Naive thymus-derived CD8-positive, alpha-beta T cell (primary cell): ENCODE results near the gene NSUN6. TPM values are rescaled to one million over a fixed set of nuclear protein-coding genes. Genes with fewer than 3 reads are reported as not detected.
"Not testable (repeated sequence)": the region's sequence is repeated elsewhere in the genome, so short reads cannot be mapped to it uniquely, and the experiment has no call there.

ENCODE experiments used
- ATAC-seq, 2 donors: fragments of 150-1000 bp; cut with Tn5 transposase in 1 of 2; sonication (Bioruptor Pico), chemical (Tn5 transposase) in 1 of 2; 1 replicate in 1 of 2; 2 replicates in 1 of 2; pipeline ENCODE4 v1.10.0; 2021; ENCODE audit warnings: mild to moderate bottlenecking in 2 of 2, moderate library complexity in 2 of 2
- POLR2A ChIA-PET: fragments of 350-600 bp; sonication (Branson Sonifier 250); formaldehyde crosslinking; loops from one replicate; lab custom pipeline; 2021; ENCODE audit warnings: antibody characterized with exemption; lab: Charles Lee
- DNase-seq, 10 donors: peaks; one replicate each; pipeline versions ENCODE4 v3.0.0 to v3.0.0-alpha.2; 2020 to 2022
- H3K27ac Mint-ChIP-seq, 10 donors: one replicate each; pipeline ENCODE4 v1.8.0; 2020 to 2022; ENCODE audit warnings: mild to moderate bottlenecking in 10 of 10, mixed read lengths in 10 of 10, moderate library complexity in 4 of 10, inconsistent platforms in 1 of 10
- H3K27me3 Mint-ChIP-seq, 5 donors: one replicate each; pipeline ENCODE4 v1.8.0; 2021 to 2022; ENCODE audit warnings: mixed read lengths in 5 of 5
- H3K36me3 Mint-ChIP-seq, 3 donors: one replicate each; pipeline ENCODE4 v1.8.0; 2020 to 2022; ENCODE audit warnings: mixed read lengths in 3 of 3, mild to moderate bottlenecking in 2 of 3, inconsistent platforms in 1 of 3
- H3K4me1 Mint-ChIP-seq, 4 donors: one replicate each; pipeline ENCODE4 v1.8.0; 2021 to 2022; ENCODE audit warnings: mixed read lengths in 4 of 4
- H3K4me3 Mint-ChIP-seq, 10 donors: one replicate each; pipeline ENCODE4 v1.8.0; 2020 to 2022; ENCODE audit warnings: mild to moderate bottlenecking in 10 of 10, mixed read lengths in 10 of 10, moderate library complexity in 6 of 10, inconsistent platforms in 1 of 10
- H3K9me3 Mint-ChIP-seq, 9 donors: one replicate each; pipeline ENCODE4 v1.8.0; 2020 to 2022; ENCODE audit warnings: mixed read lengths in 9 of 9, mild to moderate bottlenecking in 3 of 9, inconsistent platforms in 1 of 9, moderate library complexity in 1 of 9
- polyA plus RNA-seq, 3 donors: library from polyadenylated mRNA; unstranded; fragments of 300-500 nt; fragmentation: Illumina TruSeq; gene quantifications; one replicate each; pipeline ENCODE4 v1.2.3, GENCODE V29; 2021
- total RNA-seq, 8 experiments: library from RNA in 2 of 8; stranded (reverse) in 2 of 8; gene quantifications; one replicate each; pipeline ENCODE4 v1.2.3 and lab custom pipeline; 2021 to 2026

Gene NSUN6
- total and polyA plus RNA-seq, 5 experiments from 2014 or later = 5.3 to 42.4 (median 10.8) TPM

DNA sequence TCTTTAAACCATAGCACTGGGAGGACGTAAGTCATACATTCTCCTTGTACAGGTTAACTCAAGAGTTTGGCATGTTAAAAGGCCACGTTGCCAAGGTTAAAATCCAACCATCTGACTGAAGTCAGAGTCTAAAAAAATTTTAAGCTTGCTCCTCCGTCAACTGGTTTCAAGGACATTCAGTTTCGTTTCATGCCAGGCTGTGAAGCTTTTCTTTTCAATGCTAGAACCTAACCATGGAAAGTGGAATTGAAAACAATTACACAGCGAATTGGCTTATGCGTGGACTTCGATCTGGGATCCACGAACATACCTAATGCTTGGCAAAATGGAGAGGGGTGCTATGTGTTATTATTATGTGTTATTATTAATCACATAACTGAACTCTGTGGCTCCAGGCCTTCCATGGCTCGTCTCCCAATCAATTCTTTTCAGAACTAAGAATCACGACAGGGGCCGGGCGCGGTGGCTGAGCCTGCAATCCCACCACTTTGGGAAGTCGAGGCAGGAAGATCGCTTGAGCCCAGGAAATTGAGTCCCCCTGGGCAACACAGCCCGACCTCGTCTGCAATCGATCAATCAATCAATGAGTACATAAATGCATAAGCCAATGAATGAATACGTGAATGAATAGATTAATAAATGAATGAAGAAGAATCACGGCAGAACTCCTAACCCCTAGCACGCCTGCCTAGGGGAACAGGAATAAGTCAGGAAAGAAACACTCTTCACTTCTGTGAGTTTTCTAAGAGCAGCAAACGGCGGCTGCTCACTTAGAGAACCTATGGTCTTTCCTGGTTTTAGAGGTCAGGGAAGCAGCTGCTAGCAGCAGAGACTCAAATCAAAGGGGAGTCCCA, 7.1 kb upstream of the NSUN6 start:
- H3K27me3 Mint-ChIP-seq = no peaks in the 10 kb centered on the region
- peaks cover 0 to 19% (median 6%) of the 10 kb centered on the region in 3 donors for H3K36me3 Mint-ChIP-seq
- H3K9me3 Mint-ChIP-seq = no peaks in the 10 kb centered on the region
- H3K27ac Mint-ChIP-seq = peak overlapping the region; percentile 95 to 99 (median 99)
- peaks cover 14 to 57% (median 40%) of the 10 kb centered on the region in 4 donors for H3K4me1 Mint-ChIP-seq
- POLR2A ChIA-PET = interaction anchor here (0.6 to 1.7 kb wide), 8 partner anchors 8 to 1015 kb away, joined by 3 to 12 read pairs (median 4); partner anchors contain the start of gene NSUN6
- DNase-seq = peak in 2 of 10 donors; percentile 15 to 16
- H3K4me3 Mint-ChIP-seq = peak overlapping the region; percentile 98 to 100 (median 99)
- ATAC-seq = peak in 1 of 2 donors; percentile 47

DNA sequence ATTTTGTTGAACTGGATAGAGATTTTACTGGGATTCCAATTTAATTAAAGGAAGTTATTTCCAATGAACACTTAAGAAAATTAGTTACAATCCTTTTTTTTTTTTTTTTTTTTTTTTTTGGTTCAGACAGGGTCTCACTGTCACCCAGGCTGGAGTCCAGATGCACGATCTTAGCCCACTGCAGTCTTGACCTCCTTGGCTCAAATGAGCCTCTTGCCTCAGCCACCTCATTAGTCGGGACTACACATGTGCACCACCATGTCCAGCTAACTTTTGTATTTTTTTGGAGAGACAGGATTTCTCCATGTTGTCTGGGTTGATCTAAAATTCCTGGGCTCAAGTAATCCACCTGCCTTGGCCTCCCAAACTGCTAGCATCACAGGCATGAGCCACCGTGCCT, 5.3 kb upstream of the NSUN6 start:
- no peaks in the 10 kb centered on the region for H3K27me3 Mint-ChIP-seq
- H3K4me1 Mint-ChIP-seq = peaks cover 12 to 46% (median 37%) of the 10 kb centered on the region in 4 donors
- peak overlapping the region in 1 of 10 donors; percentile 19 for H3K4me3 Mint-ChIP-seq
- POLR2A ChIA-PET = no interaction called here
- peaks cover 0 to 21% (median 7%) of the 10 kb centered on the region in 3 donors for H3K36me3 Mint-ChIP-seq
- ATAC-seq (no peak), DNase-seq (no peak)
- H3K27ac Mint-ChIP-seq = peak overlapping the region in 3 of 10 donors; percentile 12 to 74 (median 66)
- no peaks in the 10 kb centered on the region for H3K9me3 Mint-ChIP-seq

DNA sequence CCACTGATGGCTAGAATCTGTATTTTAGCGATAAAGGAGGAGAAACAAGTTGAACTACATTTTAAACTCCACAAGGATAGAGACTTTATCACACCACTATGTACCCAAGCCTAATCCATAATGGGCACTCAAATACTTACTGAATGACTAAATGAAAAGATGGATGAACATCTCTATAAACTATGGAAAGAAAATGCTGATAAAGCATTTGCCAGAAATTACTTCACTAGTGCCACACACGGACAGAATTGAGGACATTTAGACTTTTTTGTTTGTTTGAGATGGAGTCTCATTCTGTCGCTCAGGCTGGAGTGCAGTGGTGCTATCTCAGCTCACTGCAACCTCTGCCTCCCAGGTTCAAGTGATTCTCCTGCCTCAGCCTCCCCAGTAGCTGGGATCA, 1.7 kb upstream of the NSUN6 start:
- Mint-ChIP-seq H3K27ac (peak overlapping the region in 9 of 10 donors; percentile 9 to 99 (median 96)), H3K9me3 (no peaks in the 10 kb centered on the region), H3K4me3 (peak overlapping the region in 2 of 10 donors; percentile 96), H3K27me3 (peaks cover 0 to 2% (median 0%) of the 10 kb centered on the region in 5 donors), H3K36me3 (peaks cover 0 to 25% (median 11%) of the 10 kb centered on the region in 3 donors), H3K4me1 (peaks cover 9 to 51% (median 44%) of the 10 kb centered on the region in 4 donors)
- POLR2A ChIA-PET = interaction anchor here (0.7 kb wide), 1 partner anchor 1010 kb away, joined by 5 read pairs; no protein-coding TSS in a partner anchor
- DNase-seq (no peak), ATAC-seq (no peak)

DNA sequence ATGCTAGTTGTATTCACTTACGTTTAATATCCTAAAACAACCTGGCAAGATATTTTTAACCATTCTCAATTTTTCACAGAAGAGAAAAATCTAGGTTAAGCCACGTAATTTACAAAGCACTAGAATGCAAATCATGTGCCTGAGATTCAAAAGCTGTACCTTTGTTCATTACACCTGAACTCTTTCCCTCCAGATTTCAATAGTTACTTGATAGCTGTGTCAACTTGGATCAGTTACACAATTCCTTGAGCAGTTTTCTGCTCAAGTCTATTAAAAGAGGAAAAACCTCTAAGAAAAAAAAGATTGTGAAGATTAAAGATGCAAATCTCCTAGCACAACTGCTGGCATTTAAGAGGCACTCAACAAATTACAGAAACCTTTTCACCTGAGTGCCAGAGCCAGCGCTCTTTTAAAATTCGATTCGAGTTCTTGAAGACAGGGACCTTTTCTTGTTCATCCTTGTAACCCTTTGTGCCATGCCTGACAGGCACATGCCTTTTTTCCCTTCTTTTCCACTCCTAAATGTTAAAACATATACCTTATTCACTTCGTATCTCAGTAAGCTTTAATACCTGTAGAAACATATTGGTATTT, 886 bp downstream of the NSUN6 start:
- Mint-ChIP-seq H3K9me3 (no peaks in the 10 kb centered on the region), H3K27me3 (peaks cover 0 to 2% (median 0%) of the 10 kb centered on the region in 5 donors), H3K4me3 (peak overlapping the region; percentile 95 to 99 (median 97)), H3K4me1 (peaks cover 9 to 47% (median 41%) of the 10 kb centered on the region in 4 donors), H3K36me3 (peaks cover 0 to 36% (median 12%) of the 10 kb centered on the region in 3 donors), H3K27ac (peak overlapping the region; percentile 94 to 99 (median 96))
- peak in 1 of 10 donors; percentile 11 for DNase-seq
- POLR2A ChIA-PET = interaction anchor here (1.3 kb wide), 1 partner anchor 9 kb away, joined by 3 read pairs; the partner anchor contains the start of gene ARL5B
- no peak for ATAC-seq

DNA sequence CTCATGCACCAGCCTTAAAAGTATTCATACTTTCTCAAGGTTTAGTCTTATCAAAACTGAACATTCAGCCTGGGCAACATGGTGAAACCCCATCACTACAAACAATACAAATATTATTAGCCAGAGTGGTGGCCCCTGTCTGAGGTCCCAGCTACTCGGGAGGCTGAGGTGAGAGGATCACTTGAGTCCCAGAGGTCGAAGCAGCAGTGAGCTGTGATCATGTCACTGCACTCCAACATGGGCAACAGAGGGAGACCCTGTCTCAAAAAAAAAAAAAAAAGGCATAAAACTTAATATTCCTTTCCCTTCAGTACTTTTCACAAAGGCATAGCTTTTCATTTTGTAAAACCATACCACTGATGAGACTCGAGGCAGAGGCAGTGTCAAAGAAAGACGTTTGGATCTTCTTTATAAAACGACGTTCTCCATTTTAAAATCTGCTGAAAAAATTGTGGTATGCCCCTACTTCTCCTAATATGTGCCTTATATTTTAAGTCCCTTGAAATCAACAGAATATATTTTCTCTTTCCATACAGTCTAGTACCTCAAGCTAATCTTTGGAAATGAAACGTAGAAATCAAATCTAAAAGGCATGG, 1.9 kb downstream of the NSUN6 start:
- Mint-ChIP-seq H3K4me3 (peak overlapping the region; percentile 6 to 99 (median 96)), H3K36me3 (peaks cover 0 to 33% (median 15%) of the 10 kb centered on the region in 3 donors), H3K27me3 (peaks cover 0 to 2% (median 0%) of the 10 kb centered on the region in 5 donors), H3K4me1 (peaks cover 9 to 47% (median 41%) of the 10 kb centered on the region in 4 donors), H3K27ac (peak overlapping the region in 7 of 10 donors; percentile 6 to 96 (median 33)), H3K9me3 (no peaks in the 10 kb centered on the region)
- DNase-seq (no peak), ATAC-seq (no peak)
- POLR2A ChIA-PET = no interaction called here

DNA sequence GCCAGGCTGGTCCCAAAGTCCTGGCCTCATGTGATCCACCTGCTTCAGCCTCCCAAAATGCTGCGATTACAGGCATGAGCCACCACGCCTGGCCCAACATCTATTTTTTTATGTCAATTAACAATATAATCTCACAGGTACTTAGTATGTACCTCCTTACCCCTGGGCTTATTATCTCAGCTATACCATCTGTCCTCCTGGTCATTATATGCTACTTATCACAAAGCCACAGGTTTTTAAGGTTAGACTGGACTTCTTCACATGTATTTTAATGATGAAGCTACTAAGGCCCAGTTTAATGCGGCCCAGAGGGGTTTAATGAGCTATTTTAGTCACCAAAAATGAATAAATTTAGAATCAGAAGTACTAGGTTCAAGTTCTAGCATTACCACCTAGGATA, 3.4 kb downstream of the NSUN6 start:
- POLR2A ChIA-PET = no interaction called here
- peaks cover 0 to 32% (median 10%) of the 10 kb centered on the region in 3 donors for H3K36me3 Mint-ChIP-seq
- H3K27ac Mint-ChIP-seq = peak overlapping the region in 1 of 10 donors; percentile 1
- no peak for DNase-seq
- ATAC-seq = no peak
- H3K4me3 Mint-ChIP-seq = no peak overlapping the region
- H3K27me3 Mint-ChIP-seq = peaks cover 0 to 2% (median 0%) of the 10 kb centered on the region in 5 donors
- H3K9me3 Mint-ChIP-seq = no peaks in the 10 kb centered on the region
- H3K4me1 Mint-ChIP-seq = peaks cover 13 to 54% (median 47%) of the 10 kb centered on the region in 4 donors

DNA sequence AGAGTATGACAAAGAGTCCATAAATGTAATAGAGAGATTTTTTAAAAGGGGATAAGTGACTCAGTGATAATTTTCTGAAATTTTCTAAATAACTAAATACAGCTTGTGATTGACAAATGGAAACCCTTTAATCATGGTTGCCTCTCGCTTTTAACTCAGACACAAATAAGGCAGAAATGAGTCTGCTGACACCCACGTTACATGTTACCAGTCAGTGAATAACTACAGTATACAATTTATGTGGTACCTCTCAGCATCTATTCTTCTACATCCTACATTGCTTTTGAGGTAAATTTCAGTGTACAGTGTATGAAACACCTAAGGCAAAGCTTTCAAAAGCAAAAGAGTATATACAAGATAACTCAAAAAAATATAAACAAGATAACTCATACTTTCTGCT, 4.2 kb downstream of the NSUN6 start:
- H3K4me1 Mint-ChIP-seq = peaks cover 13 to 49% (median 43%) of the 10 kb centered on the region in 4 donors

DNA sequence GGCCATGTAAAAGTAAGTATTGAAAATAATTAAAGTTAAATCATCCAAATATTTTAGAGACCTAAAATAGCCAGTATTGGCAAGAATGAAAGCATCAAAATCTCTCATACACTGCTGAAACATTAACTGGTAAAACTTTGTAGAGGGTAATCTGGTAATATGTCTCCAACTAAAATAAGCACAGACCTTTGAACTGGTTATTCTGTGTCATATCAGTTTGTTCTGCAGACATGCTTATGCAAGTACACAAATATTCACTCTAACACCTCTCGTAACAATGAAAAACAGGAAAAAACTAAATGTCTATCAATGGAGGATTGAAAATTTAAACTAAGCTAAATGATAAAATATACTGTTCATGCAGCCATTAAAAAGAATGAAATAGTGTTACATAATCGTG, 11.7 kb downstream of the NSUN6 start:
- H3K9me3 Mint-ChIP-seq, ATAC-seq, H3K27me3 Mint-ChIP-seq, POLR2A ChIA-PET, DNase-seq, H3K4me3 Mint-ChIP-seq: not testable (repeated sequence)
- Mint-ChIP-seq H3K36me3 (peaks cover 0 to 62% (median 4%) of the 10 kb centered on the region in 3 donors), H3K4me1 (peaks cover 0 to 13% (median 4%) of the 10 kb centered on the region in 4 donors), H3K27ac (peak overlapping the region in 2 of 10 donors; percentile 14 to 15)

More for the DNA sequence above, 4.2 kb downstream of the NSUN6 start:
- POLR2A ChIA-PET = no interaction called here
- no peak for ATAC-seq
- Mint-ChIP-seq H3K27me3 (peaks cover 0 to 2% (median 0%) of the 10 kb centered on the region in 5 donors), H3K36me3 (peaks cover 0 to 33% (median 10%) of the 10 kb centered on the region in 3 donors), H3K4me3 (no peak overlapping the region), H3K9me3 (no peaks in the 10 kb centered on the region), H3K27ac (no peak overlapping the region)
- DNase-seq = no peak

DNA sequence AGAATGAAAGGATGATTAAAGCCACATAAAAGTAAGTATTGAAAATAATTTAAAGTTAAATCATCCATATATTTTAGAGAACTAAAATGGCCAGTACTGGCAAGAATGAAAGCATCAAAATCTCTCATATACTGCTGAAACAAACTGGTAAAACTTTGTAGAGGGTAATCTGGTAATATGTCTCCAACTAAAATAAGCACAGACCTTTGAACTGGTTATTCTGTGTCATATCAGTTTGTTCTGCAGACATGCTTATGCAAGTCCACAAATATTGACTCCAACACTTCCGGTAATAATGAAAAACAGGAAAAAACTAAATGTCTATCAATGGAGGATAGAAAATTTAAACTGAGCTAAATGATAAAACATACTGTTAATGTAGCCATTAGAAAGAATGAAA, 14.0 kb downstream of the NSUN6 start:
- peaks cover 0 to 56% (median 4%) of the 10 kb centered on the region in 3 donors for H3K36me3 Mint-ChIP-seq
- POLR2A ChIA-PET = interaction anchor here (0.7 kb wide), 1 partner anchor 26 kb away, joined by 3 read pairs; no protein-coding TSS in a partner anchor
- not testable (repeated sequence) for H3K27ac Mint-ChIP-seq, H3K4me3 Mint-ChIP-seq, H3K9me3 Mint-ChIP-seq, H3K27me3 Mint-ChIP-seq, H3K4me1 Mint-ChIP-seq, DNase-seq, ATAC-seq

DNA sequence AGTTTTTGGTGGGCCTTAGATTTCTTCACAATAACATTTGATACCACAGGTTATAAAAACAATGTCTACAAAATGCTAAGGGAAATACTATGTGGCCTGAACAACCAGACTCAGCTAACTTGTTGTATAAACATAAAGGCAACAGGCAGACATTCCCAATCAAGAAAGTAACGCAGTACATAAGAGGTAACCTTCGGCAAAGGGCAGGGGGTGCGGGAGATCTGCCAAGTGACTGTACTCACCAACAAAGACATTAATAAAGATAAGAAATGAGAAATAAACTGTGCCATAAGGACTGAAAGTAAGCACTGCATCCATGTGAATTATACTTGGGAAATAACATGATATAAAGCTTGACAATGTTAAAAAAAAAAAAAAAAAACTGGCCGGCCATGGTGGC, 15.4 kb downstream of the NSUN6 start:
- peaks cover 0 to 44% (median 4%) of the 10 kb centered on the region in 3 donors for H3K36me3 Mint-ChIP-seq
- H3K4me3 Mint-ChIP-seq = no peak overlapping the region
- POLR2A ChIA-PET = no interaction called here
- no peaks in the 10 kb centered on the region for H3K9me3 Mint-ChIP-seq
- H3K4me1 Mint-ChIP-seq = no peaks in the 10 kb centered on the region
- ATAC-seq (no peak), DNase-seq (no peak)
- no peak overlapping the region for H3K27ac Mint-ChIP-seq
- H3K27me3 Mint-ChIP-seq = no peaks in the 10 kb centered on the region

DNA sequence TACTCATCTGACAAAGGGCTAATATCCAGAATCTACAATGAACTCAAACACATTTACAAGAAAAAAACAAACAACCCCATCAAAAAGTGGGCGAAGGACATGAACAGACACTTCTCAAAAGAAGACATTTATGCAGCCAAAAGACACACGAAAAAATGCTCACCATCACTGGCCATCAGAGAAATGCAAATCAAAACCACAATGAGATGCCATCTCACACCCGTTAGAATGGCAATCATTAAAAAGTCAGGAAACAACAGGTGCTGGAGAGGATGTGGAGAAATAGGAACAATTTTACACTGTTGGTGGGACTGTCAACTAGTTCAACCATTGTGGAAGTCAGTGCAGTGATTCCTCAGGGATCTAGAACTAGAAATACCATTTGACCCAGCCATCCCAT, 18.9 kb downstream of the NSUN6 start:
- DNase-seq, POLR2A ChIA-PET, H3K27ac Mint-ChIP-seq, ATAC-seq, H3K4me1 Mint-ChIP-seq, H3K27me3 Mint-ChIP-seq, H3K9me3 Mint-ChIP-seq, H3K4me3 Mint-ChIP-seq: not testable (repeated sequence)
- peaks cover 0 to 20% (median 2%) of the 10 kb centered on the region in 3 donors for H3K36me3 Mint-ChIP-seq

DNA sequence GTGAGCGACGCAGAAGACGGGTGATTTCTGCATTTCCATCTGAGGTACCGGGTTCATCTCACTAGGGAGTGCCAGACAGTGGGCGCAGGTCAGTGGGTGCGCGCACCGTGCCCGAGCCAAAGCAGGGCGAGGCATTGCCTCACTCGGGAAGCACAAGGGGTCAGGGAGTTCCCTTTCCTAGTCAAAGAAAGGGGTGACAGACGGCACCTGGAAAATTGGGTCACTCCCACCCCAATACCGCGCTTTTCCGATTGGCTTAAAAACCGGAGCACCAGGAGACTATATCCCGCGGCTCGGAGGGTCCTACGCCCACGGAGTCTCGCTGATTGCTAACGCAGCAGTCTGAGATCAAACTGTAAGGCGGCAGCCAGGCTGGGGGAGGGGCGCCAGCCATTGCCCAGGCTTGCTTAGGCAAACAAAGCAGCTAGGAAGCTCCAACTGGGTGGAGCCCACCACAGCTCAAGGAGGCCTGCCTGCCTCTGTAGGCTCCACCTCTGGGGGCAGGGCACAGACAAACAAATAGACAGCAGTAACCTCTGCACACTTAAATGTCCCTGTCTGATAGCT, 23.9 kb downstream of the NSUN6 start:
- peaks cover 7 to 25% (median 17%) of the 10 kb centered on the region in 4 donors for H3K4me1 Mint-ChIP-seq

More for the DNA sequence above, 23.9 kb downstream of the NSUN6 start:
- not testable (repeated sequence) for H3K27me3 Mint-ChIP-seq, H3K9me3 Mint-ChIP-seq
- peak; percentile 57 to 91 (median 78) for DNase-seq
- peak overlapping the region; percentile 88 to 94 (median 90) for H3K4me3 Mint-ChIP-seq
- POLR2A ChIA-PET = interaction anchor here (1.0 to 2.7 kb wide), 2 partner anchors 24 to 32 kb away, joined by 4 to 12 read pairs; partner anchors contain the start of genes ARL5B and NSUN6
- H3K27ac Mint-ChIP-seq = peak overlapping the region; percentile 91 to 98 (median 95)
- ATAC-seq = peak; percentile 58 to 83
- H3K36me3 Mint-ChIP-seq = peaks cover 0 to 10% (median 6%) of the 10 kb centered on the region in 3 donors
